Activated CD8-positive, alpha-beta memory T cell treated with anti-CD3 and anti-CD28 coated beads, Interleukin-2, amount 10 ng/mL, durations not matched to agents 7 days and 5 days (primary cell): ENCODE data around the gene RAP1B. TPM values are rescaled to one million over a fixed set of nuclear protein-coding genes. Genes with fewer than 3 reads are reported as not detected.
"Not testable (repeated sequence)": the region's sequence is repeated elsewhere in the genome, so short reads cannot be mapped to it uniquely, and the experiment has no call there.

Source experiments
- ATAC-seq: fragments of 150-1000 bp; cut with Tn5 transposase; one replicate; pipeline ENCODE4 v1.10.0; 2021; ENCODE audit warnings: moderate library complexity
- CTCF ChIA-PET: fragments of 350-600 bp; sonication (Branson Sonifier 250); formaldehyde crosslinking; loops from one replicate; lab custom pipeline; 2021; ENCODE audit warnings: antibody characterized with exemption; lab: Charles Lee
- DNase-seq: peaks from one replicate; pipeline ENCODE4 v3.0.0-alpha.2; 2020
- H3K27ac Mint-ChIP-seq: one replicate; pipeline ENCODE4 v1.8.0; 2021; ENCODE audit warnings: mild to moderate bottlenecking, mixed read lengths
- H3K27me3 Mint-ChIP-seq: one replicate; pipeline ENCODE4 v1.8.0; 2021; ENCODE audit warnings: mixed read lengths
- H3K36me3 Mint-ChIP-seq: one replicate; pipeline ENCODE4 v1.8.0; 2021; ENCODE audit warnings: mild to moderate bottlenecking, mixed read lengths
- H3K4me1 Mint-ChIP-seq: one replicate; pipeline ENCODE4 v1.8.0; 2021; ENCODE audit warnings: mixed read lengths
- H3K4me3 Mint-ChIP-seq: one replicate; pipeline ENCODE4 v1.8.0; 2021; ENCODE audit warnings: mild to moderate bottlenecking, moderate library complexity, mixed read lengths
- H3K9me3 Mint-ChIP-seq: one replicate; pipeline ENCODE4 v1.8.0; 2022; ENCODE audit warnings: low read depth, mixed read lengths
- total RNA-seq, 2 experiments: library from RNA; stranded (reverse); gene quantifications; one replicate each; pipeline ENCODE4 v1.2.3, GENCODE V29; 2021

The RAP1B gene
- total RNA-seq, 2 experiments from 2014 or later: 211 to 252 TPM

DNA sequence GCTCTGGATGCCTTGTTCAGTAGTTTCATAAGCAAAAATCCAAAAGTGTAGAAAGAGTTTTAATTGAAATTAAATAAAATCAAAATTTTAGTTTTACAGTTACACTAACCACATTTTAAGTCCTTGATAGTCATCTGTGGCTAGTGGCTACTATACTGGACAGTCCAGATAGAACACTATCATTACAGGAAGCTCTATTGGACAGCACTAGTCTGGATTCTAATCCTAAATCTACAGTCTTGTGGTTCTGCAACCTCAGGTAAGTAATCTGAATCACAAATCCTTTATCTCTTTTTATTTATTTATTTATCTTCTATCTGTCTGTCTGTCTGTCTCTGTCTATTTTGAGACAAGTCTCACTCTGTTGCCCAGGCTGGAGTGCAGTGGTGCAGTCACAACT lies 18.0 kb downstream of the RAP1B start:
- ATAC-seq (no peak), DNase-seq (no peak)
- CTCF ChIA-PET: interaction anchor here (1.1 to 1.5 kb wide), 4 partner anchors 11 to 146 kb away, joined by 3 read pairs; no protein-coding TSS in a partner anchor
- H3K36me3 Mint-ChIP-seq: peaks cover 65% of the 10 kb centered on the region
- no peaks in the 10 kb centered on the region for H3K27me3 Mint-ChIP-seq
- H3K9me3 Mint-ChIP-seq: peaks cover 5% of the 10 kb centered on the region
- no peak overlapping the region for H3K4me3 Mint-ChIP-seq
- peaks cover 63% of the 10 kb centered on the region for H3K4me1 Mint-ChIP-seq
- H3K27ac Mint-ChIP-seq: no peak overlapping the region

DNA sequence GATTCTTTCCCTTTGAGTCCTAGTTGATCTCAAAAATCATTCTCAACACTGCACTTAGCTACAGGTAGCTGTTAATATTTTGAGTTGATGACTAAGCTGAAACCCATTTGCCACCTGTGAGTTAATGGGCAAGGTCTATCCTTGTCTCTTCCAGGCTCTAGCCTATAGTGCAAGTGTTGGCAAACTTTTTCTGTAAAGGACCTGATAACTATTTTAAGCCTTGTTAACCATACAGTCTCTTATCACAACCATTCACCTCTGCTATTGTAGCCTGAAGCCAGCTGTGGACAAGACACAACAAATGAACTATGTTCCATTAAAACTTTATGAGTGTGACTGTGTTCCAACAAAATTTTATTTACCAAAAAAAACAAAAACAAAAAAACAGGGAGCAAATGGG lies 19.4 kb downstream of the RAP1B start:
- Mint-ChIP-seq H3K36me3 (peaks cover 58% of the 10 kb centered on the region), H3K9me3 (peaks cover 5% of the 10 kb centered on the region), H3K27ac (peak overlapping the region; percentile 64), H3K27me3 (no peaks in the 10 kb centered on the region), H3K4me1 (peaks cover 69% of the 10 kb centered on the region), H3K4me3 (no peak overlapping the region)
- CTCF ChIA-PET: interaction anchor here (1.3 to 1.5 kb wide), 3 partner anchors 17 to 147 kb away, joined by 3 read pairs; no protein-coding TSS in a partner anchor
- DNase-seq (no peak), ATAC-seq (no peak)

DNA sequence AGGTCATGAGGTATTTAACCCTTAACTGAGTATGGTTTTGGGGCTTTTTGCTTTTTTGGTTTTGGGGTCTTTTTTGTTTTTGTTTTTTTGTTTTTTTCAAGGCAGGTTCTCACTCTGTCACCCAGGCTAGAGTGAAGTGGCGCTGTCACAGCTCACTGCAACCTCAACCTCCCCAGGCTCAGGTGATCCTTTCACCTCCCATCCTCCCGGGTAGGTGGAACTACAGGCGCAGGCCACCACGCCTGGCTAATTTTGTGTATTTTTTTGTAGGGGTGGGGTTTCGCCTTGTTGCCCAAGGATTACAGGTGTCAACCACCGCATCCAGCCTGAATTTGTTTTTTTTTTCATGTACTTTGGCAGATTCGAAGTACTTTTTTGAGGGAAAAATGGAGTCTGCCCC lies 19.9 kb downstream of the RAP1B start:
- DNase-seq: no peak
- Mint-ChIP-seq H3K27ac (no peak overlapping the region), H3K27me3 (no peaks in the 10 kb centered on the region), H3K9me3 (peaks cover 5% of the 10 kb centered on the region), H3K4me3 (no peak overlapping the region), H3K4me1 (peaks cover 71% of the 10 kb centered on the region), H3K36me3 (peaks cover 54% of the 10 kb centered on the region)
- no peak for ATAC-seq
- CTCF ChIA-PET: interaction anchor here (1.0 kb wide), 1 partner anchor 42 kb away, joined by 3 read pairs; no protein-coding TSS in a partner anchor

DNA sequence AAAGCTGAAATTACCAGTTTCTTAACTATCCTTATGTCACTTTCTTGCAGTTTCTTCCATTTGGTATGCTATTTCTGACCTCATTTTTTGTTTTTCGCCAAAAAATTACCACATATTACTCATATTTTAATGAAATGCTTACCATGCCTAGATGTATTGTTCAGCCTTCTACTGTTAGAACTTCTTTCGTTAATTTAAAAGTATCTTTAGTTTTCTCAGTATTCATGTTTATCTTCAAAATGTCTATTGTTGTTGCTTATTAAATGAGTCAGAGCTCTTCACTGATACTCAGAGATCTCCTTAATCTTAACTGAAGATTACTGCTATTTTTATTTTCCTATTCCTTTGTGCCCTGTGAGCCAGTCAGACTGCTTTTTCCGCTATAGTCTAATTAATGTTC lies 20.5 kb downstream of the RAP1B start:
- Mint-ChIP-seq H3K9me3 (peaks cover 5% of the 10 kb centered on the region), H3K4me3 (no peak overlapping the region), H3K27ac (peak overlapping the region; percentile 74), H3K4me1 (peaks cover 72% of the 10 kb centered on the region), H3K36me3 (peaks cover 49% of the 10 kb centered on the region), H3K27me3 (no peaks in the 10 kb centered on the region)
- DNase-seq: no peak
- no peak for ATAC-seq
- CTCF ChIA-PET: interaction anchor here (1.0 kb wide), 1 partner anchor 43 kb away, joined by 3 read pairs; no protein-coding TSS in a partner anchor

DNA sequence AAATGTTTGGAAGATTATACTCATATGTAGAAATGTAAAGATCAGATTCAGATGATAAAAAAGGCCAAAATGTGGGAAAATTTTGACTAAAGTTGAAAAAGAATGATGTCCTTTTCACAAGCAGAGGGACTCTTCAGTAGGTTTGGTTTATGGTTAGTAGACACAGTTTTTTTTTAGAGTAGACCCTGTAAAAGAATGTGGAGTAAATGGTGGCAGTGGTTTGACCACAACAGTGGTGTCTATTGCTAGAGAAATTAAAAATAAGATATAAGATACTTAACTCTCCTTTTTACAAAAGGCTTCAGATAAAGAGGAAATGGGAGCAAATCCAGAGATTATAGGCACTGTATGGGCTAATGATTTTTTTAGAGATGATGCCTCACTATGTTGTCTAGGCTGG lies 21.8 kb downstream of the RAP1B start:
- no peak overlapping the region for H3K27ac Mint-ChIP-seq
- CTCF ChIA-PET: no interaction called here
- no peak for DNase-seq
- ATAC-seq: no peak
- peaks cover 2% of the 10 kb centered on the region for H3K9me3 Mint-ChIP-seq
- peaks cover 67% of the 10 kb centered on the region for H3K4me1 Mint-ChIP-seq
- H3K27me3 Mint-ChIP-seq: no peaks in the 10 kb centered on the region
- H3K4me3 Mint-ChIP-seq: no peak overlapping the region
- peaks cover 38% of the 10 kb centered on the region for H3K36me3 Mint-ChIP-seq

DNA sequence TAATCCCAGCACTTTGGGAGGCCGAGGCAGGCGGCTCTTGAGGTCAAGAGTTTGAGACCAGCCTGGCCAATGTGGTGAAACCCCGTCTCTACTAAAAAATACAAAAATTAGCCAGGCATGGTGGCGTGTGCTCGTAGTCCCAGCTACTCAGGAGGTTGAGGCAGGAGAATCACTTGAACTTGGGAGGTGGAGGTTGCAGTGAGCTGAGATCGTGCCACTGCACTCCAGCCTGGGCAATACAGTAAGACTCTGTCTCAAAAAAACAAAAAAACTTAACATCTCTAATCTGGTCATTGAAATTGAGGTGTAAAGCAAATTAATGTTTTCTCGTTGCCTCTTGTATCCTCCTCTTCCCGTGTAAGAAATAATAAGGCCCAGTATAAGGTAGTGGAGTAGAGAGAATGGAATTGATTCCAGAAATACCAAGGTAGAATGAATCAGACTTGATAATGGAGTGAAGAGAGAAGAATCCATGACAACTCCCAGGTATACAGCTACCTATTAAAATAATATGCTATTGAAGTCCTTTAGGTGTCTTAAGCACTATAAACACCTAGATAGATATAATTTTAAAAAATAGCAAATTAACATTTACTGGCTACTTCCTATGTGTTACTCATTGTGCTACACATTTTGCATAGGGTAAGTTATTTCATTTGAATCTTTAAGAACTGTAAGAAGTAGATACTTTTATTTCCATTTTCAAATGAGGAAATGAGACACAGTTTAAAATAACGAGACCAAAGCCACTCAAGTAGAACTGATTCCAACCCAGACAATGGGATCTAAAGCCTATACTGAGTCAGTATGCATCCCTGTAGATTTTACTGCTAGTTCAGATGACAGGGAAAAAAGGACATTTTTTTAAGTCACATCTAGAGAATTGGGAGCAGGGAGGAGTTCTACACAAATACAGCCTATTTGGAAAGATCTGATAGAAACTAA lies 23.2 kb downstream of the RAP1B start:
- no peaks in the 10 kb centered on the region for H3K9me3 Mint-ChIP-seq
- no peak overlapping the region for H3K27ac Mint-ChIP-seq
- H3K36me3 Mint-ChIP-seq: peaks cover 31% of the 10 kb centered on the region
- DNase-seq (no peak), ATAC-seq (no peak)
- peaks cover 68% of the 10 kb centered on the region for H3K4me1 Mint-ChIP-seq
- no peaks in the 10 kb centered on the region for H3K27me3 Mint-ChIP-seq
- H3K4me3 Mint-ChIP-seq: no peak overlapping the region
- CTCF ChIA-PET: no interaction called here

DNA sequence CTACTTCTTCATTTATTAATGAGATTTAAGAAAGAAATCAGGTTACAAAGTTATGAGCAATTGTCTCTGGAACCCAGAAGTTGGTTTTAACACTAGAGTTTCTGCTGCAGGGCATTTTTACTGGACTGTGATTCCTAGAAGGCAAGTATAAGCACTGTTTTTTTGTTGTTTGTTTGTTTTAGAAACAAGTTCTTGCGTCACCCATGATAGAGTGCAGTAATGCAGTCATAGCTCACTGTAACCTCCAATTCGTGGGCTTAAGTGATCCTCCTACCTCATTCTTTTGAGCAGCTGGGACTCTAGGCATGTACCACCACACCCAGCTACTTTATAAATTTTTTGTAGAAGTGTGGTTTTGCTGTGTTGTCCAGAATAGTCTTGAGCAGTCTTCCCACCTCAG lies 25.6 kb downstream of the RAP1B start:
- H3K27ac Mint-ChIP-seq: no peak overlapping the region
- peaks cover 18% of the 10 kb centered on the region for H3K36me3 Mint-ChIP-seq
- H3K4me1 Mint-ChIP-seq: peaks cover 73% of the 10 kb centered on the region
- CTCF ChIA-PET: interaction anchor here (1.1 to 1.8 kb wide), 2 partner anchors 13 to 21 kb away, joined by 3 to 6 read pairs; no protein-coding TSS in a partner anchor
- H3K27me3 Mint-ChIP-seq: no peaks in the 10 kb centered on the region
- H3K9me3 Mint-ChIP-seq: no peaks in the 10 kb centered on the region
- no peak overlapping the region for H3K4me3 Mint-ChIP-seq
- ATAC-seq (no peak), DNase-seq (no peak)

DNA sequence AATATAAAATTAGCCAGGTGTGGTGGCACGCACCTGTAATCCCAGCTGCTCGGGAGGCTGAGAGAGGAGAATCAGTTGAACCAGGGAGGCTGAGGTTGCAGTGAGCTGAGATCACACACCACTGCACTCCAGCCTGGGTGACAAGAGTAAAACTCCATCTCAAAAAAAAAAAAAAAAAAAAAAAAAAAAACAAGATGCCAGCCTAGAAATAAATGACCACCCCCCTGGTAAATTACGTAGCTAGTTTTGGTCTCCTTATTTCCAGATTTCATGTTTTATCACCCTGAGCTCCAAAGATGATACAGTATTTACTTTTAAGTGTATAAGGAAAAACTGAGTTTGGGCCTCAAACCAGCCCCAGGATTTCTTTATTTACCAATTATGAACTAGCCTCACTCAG lies 26.7 kb downstream of the RAP1B start:
- not testable (repeated sequence) for H3K27me3 Mint-ChIP-seq, DNase-seq, H3K4me3 Mint-ChIP-seq, ATAC-seq, H3K9me3 Mint-ChIP-seq
- Mint-ChIP-seq H3K27ac (peak overlapping the region; percentile 7), H3K36me3 (peaks cover 17% of the 10 kb centered on the region), H3K4me1 (peaks cover 75% of the 10 kb centered on the region)
- CTCF ChIA-PET: interaction anchor here (1.1 kb wide), 1 partner anchor 278 kb away, joined by 3 read pairs; no protein-coding TSS in a partner anchor

DNA sequence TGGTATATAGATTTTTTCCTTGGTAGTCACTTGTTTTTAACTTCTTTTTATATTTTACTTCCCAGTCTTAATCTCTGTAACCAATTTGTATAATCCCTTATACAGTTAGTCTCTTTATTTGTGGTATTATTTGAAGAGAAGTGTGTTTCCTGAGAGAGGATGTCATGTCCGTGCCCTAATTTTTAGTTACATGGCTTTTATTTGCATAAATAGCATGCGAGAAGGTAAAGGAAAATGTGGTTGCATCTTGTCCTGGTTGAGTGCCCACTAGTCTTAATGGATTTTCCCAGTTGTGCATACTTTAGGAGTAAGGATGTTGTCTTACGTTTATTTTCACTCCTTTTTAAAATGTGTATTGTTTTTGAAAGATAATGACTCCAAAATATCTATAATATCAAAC lies 27.5 kb downstream of the RAP1B start:
- no peaks in the 10 kb centered on the region for H3K27me3 Mint-ChIP-seq

DNA sequence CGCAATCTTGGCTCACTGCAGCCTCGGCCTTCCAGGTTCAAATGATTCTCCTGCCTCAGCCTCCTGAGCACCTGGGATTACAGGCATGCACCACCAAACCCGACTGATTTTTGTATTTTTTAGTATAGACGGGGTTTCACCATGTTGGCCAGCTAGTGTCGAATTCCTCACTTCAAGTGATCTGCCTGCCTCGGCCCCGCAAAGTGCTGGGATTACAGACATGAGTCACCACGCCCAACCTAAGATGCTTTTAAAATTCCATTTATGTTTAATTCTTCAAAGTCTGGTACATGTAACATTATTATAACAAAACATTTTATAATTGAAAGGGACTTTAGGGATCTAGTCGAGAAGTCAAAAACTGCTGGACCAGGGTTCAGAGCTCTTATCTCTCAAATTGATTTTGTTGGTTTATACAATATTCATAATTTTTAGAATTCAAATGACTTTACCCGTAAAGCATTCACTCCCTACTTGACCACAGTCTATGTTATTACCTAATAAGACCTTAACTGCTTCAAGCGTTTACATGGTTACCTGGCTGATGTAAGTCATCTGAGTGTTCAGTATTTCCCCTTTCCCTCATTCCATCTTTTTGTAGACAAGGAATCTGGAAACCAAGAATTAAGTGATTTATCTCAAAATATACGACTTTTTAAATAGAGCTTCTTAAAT lies 28.2 kb downstream of the RAP1B start:
- H3K27ac Mint-ChIP-seq: no peak overlapping the region
- H3K36me3 Mint-ChIP-seq: peaks cover 21% of the 10 kb centered on the region
- CTCF ChIA-PET: interaction anchor here (0.6 to 2.1 kb wide), 4 partner anchors 10 to 280 kb away, joined by 3 to 5 read pairs (median 3); no protein-coding TSS in a partner anchor
- H3K9me3 Mint-ChIP-seq: no peaks in the 10 kb centered on the region
- no peaks in the 10 kb centered on the region for H3K27me3 Mint-ChIP-seq
- ATAC-seq: no peak
- no peak overlapping the region for H3K4me3 Mint-ChIP-seq
- peaks cover 64% of the 10 kb centered on the region for H3K4me1 Mint-ChIP-seq
- DNase-seq: no peak

More for the DNA sequence above, 27.5 kb downstream of the RAP1B start:
- CTCF ChIA-PET: interaction anchor here (0.6 to 2.1 kb wide), 3 partner anchors 207 to 279 kb away, joined by 3 to 5 read pairs (median 3); no protein-coding TSS in a partner anchor
- no peak overlapping the region for H3K4me3 Mint-ChIP-seq
- no peak for ATAC-seq
- H3K36me3 Mint-ChIP-seq: peaks cover 21% of the 10 kb centered on the region
- H3K9me3 Mint-ChIP-seq: no peaks in the 10 kb centered on the region
- H3K4me1 Mint-ChIP-seq: peaks cover 70% of the 10 kb centered on the region
- DNase-seq: no peak
- no peak overlapping the region for H3K27ac Mint-ChIP-seq

DNA sequence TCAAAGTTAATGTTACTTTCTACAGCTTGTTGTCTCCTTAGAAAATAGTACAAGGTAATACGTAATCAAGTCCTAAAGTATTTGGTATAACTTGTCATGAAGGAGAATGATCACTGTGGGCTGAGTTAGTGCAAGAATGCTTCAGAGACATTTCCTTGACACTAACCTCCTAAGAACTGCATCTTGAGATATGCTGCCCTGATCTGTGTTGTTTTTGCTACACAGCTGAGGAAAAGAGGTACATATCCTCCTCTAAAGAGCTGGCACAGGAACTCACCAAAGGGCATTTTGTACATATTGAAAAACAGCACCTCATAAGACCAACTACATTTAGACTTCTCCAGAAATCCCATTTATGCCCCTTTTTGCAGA lies 28.7 kb downstream of the RAP1B start:
- no peak for DNase-seq
- CTCF ChIA-PET: interaction anchor here (1.3 to 2.1 kb wide), 3 partner anchors 11 to 280 kb away, joined by 3 to 5 read pairs (median 3); no protein-coding TSS in a partner anchor
- no peak overlapping the region for H3K4me3 Mint-ChIP-seq
- no peaks in the 10 kb centered on the region for H3K9me3 Mint-ChIP-seq
- ATAC-seq: no peak
- H3K36me3 Mint-ChIP-seq: peaks cover 24% of the 10 kb centered on the region
- no peaks in the 10 kb centered on the region for H3K27me3 Mint-ChIP-seq
- H3K27ac Mint-ChIP-seq: peak overlapping the region; percentile 65
- peaks cover 64% of the 10 kb centered on the region for H3K4me1 Mint-ChIP-seq

DNA sequence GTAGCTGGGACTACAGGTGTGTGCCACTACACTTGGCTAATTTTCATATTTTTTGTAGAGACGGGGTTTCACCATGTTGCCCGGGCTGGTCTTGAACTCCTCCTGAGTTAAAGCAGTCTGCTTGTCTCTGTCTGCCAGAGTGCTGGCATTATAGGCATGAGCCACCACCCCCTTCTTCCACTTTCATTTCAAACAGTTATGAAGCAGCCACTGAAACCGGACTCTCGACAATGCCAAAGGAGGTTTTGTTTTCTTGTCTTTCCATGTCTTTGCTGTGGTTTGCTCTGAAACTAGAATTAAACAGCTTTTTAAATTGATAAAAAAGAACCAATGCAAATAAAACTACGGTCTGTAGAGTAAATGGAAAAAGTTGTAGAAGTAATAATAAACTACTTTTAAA lies 30.4 kb downstream of the RAP1B start:
- peaks cover 27% of the 10 kb centered on the region for H3K36me3 Mint-ChIP-seq
- H3K4me3 Mint-ChIP-seq: peak overlapping the region; percentile 67
- peak overlapping the region; percentile 72 for H3K27ac Mint-ChIP-seq
- CTCF ChIA-PET: interaction anchor here (0.7 to 1.0 kb wide), 2 partner anchors 8 to 92 kb away, joined by 3 read pairs; no protein-coding TSS in a partner anchor
- ATAC-seq: peak; percentile 93
- H3K4me1 Mint-ChIP-seq: peaks cover 64% of the 10 kb centered on the region
- H3K27me3 Mint-ChIP-seq: no peaks in the 10 kb centered on the region
- DNase-seq: peak; percentile 72
- H3K9me3 Mint-ChIP-seq: no peaks in the 10 kb centered on the region

DNA sequence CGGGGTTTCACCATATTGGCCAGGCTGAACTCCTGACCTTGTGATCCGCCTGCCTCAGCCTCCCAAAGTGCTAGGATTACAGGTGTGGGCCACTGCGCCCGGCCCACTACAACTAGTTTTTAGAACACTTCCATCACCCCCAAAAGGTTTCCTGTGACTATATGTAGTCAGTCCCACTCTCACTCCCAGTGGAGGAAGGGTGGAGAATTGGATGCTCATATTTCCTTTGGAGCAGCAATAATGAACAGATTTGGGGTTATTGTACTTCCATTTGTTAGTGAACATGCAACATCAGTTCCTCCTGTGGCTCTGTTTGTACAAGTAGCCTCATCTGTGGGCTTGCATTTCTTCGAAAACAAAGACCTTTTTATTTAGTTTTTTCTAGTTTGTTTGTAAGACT lies 35.8 kb downstream of the RAP1B start:
- H3K36me3 Mint-ChIP-seq: peaks cover 42% of the 10 kb centered on the region
- peaks cover 48% of the 10 kb centered on the region for H3K4me1 Mint-ChIP-seq
- H3K4me3 Mint-ChIP-seq: no peak overlapping the region
- H3K9me3 Mint-ChIP-seq: no peaks in the 10 kb centered on the region
- ATAC-seq (no peak), DNase-seq (no peak)
- H3K27me3 Mint-ChIP-seq: no peaks in the 10 kb centered on the region
- CTCF ChIA-PET: no interaction called here
- no peak overlapping the region for H3K27ac Mint-ChIP-seq
